GM18873 (cell line): ENCODE measurements around the gene UGT1A5.

Experiments used
- ATAC-seq: cut with Tn5 transposase; IDR thresholded peaks from one replicate; pipeline ENCODE4 v1.9.1; 2021; ENCODE audit warnings: mild to moderate bottlenecking, moderate library complexity, moderate number of reproducible peaks; ENCODE audit not compliant: unreplicated experiment, low FRiP score

UGT1A5 gene

DNA sequence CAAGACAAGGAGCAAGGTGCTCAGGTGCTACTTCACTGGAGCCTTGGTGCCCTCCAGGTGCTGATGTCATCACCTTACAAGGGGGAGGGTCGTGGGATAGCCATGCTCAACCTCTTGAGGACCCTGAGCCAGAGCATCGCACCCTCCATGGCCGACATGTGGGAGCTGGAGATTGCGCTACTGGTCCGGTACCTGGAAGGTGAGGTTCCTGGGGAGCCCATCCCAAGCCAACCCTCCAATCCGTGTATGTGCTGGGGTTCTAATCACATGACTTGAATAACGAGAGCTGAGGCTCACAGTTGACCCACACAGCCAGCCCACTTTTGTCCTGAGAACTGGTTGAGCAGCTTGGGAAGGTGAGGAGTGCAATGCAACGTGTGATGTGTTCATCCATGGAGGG is 91.3 kb downstream of the UGT1A5 start:
- no peak for ATAC-seq

DNA sequence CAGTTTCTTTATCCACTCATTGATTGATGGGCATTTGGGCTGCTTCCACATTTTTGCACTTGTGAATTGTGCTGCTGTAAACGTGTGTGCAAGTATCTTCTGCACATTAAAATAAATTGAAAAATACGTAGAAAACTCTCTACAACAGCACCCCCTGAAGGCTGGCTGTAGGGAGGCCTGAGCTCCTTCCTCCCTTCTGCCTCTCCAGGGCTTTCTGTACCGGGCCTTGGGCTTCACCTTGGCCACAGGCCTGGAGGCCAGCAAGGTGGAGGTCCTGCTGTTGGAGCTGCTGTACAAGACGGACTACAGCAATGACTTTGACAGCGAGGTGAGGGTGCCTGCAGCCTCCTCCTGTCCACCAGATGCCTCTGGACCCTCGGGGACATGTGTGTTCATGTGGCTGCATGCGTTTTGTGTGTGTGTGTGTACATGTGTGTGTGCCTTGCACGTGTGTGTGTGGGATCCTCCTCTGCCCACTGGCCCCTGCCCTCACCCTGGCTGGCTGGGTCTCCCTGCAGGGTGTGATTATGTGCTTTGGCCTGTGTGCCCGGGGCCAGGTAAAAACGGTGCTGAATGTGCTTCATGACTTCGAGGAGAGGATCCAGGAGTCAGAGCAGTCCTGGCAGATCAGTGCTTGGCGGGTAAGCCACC is 94.6 kb downstream of the UGT1A5 start:
- no peak for ATAC-seq

DNA sequence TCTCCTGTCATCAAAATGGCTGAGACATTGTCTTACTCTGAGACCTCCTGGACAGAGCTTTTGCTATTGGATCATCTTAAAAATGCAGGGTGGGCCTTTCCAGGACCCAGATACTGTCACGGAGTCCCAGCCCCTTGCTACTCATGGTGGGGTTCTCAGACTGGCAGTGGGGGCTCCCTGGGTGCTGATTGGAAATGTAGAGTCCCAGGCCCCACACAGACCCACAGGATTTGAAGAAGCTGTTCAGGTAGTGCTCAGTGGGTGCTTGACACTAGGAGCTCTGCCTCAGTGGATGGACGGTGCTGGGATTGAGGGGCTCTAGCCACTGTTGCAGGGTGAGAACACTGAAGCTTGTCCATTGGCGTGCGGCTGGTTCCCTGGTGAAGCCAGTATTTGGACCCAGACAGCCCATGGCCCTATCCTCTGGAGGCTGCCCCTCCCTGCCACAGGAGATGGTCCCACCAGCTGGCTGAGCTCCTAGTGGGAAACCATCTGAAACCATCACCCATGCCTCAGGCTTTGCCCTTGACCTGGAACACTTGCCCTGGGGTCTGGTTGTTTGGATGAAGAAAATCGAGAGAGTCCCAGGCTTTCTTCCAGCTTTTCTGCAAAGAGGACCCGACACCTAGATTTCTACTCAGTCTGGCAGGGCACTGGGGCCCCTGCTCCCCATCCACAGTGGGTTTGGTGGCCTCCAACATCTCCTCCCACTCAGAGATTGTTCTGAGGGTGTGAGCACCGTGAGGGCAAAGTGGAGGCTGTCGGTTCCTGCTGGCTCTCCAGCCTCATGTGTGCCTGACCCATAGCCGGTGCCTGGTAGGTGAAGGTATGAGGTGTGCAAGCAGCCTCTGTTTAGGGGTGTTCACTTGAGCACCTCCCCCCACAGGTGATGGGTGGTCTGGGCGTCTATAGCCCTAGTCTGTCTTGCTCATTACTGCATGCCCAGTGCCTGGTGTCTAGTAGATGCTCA is 95.5 kb downstream of the UGT1A5 start:
- no peak for ATAC-seq

DNA sequence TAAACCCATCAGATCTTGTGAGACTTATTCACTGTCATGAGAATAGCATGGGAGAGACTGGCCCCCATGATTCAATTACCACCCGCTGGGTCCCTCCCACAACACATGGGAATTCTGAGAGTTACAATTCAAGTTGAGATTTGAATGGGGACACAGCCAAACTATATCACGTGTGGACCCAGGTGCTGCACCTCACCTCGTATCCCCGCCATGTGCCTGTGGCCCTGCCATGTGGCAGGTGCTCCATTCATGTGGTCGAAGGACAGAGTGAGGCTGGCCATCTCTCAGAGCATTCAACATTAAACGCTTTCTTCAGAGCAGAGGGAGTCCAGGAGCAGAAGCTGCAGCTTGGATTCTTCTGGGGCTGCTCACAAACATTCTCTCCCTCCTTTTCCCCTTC is 97.7 kb downstream of the UGT1A5 start:
- ATAC-seq = no peak

DNA sequence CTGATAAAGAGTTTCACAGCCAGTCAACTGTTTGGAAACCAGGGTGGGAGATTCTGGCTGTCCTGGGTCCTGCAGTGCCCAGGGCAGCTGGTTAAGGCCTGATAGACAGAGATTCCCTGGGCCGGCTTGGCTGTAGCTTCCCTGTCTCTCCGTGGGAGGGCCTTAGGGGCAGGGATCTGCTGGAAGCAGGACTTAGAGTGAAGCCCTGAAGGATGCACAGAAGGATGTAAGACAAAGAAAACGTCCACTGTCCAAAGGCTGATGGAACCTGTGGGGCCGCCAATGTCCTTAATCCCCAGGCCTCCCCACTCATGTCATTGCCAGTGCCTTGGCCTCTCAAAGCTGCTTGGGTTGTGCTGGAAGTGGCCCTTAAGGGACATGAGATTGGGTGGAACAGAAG is 98.4 kb downstream of the UGT1A5 start:
- ATAC-seq = no peak

DNA sequence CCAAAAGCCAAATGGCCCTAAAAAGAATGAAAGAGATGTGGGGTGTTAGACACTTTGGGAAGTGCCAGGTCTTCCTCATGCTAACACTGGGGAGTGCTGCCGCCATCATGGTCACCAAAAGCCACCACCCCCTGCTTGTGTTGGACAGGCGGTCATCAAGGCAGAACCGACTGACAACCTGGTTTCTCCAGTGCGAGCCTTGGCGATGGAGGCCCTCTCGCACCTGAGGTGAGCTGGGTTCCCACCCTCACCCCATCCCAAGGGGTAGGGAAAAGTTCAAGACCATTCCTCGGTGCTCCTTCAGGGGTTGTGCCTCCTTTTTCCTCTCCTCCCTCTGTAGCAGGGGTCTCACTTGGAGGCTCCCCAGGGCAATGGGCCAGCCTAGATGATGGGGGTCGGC is 99.0 kb downstream of the UGT1A5 start:
- ATAC-seq = no peak

DNA sequence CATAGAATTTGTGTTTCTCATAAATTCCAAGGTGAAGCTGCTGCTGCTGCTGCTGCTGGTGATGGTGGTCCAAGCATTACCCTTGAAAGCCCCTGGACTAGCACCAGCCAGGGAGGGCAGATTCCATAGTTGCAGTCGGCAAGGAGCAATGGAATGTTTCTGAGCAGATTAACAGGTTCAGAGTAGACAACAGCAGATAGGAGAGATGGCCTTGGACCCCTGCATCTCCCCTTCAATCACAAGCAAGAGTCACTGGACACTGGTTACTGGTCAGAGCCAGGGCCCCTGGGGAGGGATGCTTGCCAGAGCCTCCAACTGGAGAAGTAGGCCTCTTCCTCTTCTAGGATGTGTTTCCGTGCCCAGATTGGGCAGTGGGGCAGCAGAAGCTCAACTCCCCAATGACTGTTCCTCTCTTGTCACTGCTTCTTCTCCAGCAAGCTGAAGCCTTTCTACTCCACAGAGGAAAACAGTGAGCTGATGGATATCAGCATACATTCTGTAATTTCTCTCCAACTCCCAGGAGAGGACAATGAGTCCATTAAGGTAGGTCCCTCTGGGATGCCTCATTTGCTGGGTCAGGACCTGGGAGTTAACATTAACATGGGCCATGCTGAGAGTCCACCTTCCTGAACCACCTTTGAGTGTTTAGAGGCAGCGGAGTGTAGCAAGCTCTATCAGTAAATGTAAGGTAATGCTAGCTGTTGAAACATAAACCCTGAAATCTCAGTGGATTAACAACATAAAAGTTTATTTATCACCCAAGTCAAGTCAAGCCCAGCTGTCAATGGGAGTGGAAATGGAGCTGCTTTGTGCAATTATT is 100.7 kb downstream of the UGT1A5 start:
- no peak for ATAC-seq

DNA sequence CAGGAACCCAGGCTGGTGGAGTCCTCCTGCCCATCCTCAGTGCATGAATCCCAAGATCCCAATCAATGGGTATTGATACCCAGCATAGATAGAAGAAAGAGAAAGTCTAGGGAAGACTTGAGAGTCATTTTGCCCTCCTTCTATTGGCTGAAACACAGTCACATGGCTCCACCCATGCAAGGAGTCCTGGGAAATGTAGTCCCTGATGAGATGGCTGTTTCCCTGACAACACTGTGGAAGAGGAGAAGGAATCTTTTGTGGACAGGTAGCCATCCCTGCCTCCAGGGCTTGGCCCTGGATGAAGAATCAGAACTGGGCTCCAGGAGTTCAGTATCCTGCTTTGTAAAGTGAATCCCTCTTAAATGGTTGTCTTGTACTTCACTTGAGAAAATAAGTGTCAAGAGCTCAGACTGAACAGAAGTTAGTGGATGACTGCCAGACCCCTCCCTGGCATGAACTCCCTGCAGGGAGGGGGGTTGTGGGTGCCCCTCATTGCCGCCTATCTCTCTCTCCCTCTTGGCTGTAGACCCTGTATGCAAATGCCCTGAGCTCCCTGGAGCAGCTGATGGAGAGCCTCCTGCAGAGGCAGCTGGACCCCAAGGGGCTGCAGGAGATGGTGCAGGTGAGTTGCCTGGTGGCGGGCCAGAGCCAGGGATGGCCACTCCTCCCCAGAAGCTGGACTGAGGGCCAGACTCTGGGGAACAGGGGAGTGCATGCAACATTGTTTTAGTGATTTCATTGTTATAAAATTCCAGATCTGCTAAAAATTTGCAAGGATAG is 101.5 kb downstream of the UGT1A5 start:
- no peak for ATAC-seq

DNA sequence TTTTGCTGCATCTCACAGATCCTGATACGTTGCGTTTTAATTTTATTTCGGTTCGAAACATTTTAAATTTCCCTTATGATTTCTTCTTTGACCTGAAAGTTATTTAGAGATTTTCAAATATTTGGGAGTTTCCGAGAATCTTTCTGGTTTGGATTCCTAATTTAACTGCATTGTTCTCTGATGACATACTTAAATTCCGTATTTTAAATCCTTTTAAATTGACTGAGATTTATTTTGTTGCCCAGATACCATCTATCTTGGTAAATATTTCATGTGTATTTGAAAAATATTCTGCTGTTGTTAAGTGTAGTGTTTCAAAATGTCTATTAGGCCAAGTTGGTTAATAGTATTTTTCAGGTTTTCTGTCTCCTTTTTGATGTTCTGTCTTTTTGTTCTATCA is 103.2 kb downstream of the UGT1A5 start:
- no peak for ATAC-seq

DNA sequence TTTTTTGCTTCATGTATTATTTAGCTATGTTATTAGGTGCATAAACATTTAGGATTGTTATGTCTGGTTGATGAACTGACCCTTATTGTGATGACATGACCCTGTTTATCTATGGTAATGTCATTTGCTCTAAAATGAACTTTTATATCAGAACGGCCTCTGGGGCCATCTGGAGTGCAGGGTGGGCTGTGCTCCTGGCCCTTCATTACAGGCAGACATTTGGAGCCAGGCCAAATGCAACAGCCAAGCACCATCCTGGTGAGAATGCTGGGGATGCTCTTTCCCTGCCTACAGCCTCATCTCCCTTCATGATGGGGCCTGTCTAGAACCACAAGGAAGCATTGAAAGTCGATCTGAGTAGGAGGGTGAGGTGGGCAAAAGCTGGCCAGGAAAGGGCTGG is 103.6 kb downstream of the UGT1A5 start:
- ATAC-seq = no peak

DNA sequence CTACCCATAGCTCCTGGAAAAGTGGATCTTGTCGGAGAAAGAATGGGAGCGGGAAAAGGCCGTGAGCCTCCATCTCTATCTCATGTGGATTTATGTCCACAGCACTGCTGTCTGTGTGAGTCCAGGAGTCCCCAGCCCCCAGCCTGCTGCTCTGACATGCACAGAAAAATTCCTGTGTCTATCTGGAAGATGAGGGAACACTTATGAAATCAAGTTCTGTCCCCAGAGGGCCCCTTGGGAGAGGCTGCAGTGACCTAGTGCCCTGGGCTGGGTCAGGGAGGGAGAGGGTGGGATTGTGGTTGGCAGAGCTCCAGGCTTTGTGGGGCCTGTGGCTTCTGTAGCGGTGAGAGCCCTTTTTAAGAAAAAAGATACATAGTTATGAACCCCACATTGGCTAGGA is 104.1 kb downstream of the UGT1A5 start:
- no peak for ATAC-seq

DNA sequence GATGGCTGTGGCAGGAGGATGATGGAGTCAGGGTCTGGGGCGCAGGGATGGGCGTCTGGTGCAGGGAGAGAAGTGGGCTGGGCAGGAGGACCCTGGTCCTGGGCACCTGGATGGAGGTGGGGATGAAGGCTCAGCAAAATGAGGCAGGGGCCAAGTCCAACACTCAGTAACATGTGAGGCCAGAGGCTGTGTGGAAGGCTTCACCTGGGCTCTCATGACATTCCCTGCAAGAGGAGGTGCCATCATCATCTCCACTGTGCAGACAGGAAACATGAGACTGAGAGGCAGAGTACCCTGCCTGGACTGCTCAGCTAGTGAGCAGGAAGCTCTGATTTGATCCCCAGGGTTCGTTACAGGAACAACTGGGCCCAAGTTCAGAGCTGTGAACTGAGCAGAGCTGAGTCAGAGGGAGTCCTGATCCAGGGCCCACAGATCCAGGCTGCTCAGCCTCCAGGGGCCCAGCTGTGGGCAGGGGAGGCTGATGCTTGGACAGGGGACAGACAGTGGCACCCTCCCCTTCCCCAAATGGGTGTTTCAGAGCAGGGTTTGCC is 104.7 kb downstream of the UGT1A5 start:
- ATAC-seq = no peak

DNA sequence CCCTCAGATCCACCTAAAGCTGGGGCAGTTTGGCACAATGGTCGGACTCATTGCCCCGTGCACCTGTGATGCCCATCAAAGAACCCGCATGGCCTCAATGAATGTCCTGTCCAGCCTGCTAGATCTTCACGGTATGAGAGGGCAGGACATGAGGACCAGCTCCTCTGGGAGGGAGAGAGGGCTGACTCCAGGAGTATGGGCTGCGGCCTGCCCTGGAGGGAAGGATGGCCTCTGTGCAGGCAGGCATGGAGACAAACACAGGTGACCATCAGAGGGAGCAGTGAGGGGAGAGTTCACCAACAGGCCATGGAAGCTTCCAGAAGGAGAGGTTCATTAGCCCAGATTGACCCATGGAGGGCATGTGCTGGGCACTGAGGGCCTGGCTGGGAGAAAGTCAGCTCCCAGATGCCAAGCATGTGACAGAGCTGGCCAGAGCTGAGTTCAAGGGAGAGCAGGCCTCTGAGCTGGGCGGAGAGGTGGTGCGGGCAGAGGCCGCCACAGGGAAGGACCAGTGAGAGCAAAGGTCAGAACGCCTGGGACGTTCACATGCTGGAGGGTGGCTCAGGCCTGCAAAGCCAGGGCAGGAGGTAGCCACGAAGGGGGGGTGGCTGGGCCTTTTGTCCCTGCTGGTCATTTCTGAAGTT is 105.4 kb downstream of the UGT1A5 start:
- ATAC-seq = no peak

DNA sequence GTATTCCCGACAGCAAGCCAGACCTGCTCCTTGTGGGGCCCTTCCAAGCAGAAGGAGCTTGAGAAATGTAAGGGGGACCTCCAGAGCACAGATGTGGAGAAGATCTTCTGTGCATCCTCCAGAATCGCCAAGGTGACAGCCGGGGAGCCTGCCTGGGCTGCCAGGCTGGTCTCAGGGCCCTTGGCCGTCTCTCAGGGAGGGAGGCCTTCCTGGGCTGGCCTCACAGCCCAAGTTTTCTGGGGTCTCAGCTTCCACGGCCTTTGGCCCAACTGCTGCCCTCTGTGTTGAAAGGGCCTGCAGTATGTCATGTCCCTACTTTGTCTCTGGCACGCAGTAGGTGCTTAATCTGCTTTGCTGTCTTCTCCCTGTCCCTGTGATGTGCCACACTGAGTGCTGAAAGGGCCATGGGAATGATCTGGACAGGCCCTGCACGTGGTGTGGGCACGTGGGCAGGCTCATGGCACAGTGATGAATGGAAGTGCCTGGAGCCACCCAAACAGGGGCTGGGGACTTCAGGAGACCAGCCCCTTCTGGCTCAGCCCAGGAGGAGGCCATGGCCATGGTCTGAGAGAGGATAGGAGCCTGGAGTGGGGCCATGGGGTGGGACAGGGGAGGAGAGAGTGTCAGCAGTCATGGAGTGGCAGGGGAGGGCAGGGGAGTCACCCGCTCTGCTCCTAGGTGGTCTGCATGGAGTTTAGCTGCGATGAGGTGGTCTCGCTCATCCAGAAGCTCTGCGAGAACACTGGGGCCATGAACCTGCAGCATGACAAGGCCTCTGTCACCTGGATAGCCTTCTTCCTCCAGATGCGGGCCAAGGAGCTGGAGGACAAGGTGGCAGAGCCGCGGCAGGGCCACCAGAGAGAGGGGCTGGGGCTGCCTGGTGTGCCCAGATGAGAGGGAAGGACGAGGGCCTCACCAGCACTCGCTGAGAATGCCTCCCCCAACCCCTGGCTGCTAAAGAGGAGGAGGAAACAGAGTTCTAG is 106.2 kb downstream of the UGT1A5 start:
- ATAC-seq = no peak

DNA sequence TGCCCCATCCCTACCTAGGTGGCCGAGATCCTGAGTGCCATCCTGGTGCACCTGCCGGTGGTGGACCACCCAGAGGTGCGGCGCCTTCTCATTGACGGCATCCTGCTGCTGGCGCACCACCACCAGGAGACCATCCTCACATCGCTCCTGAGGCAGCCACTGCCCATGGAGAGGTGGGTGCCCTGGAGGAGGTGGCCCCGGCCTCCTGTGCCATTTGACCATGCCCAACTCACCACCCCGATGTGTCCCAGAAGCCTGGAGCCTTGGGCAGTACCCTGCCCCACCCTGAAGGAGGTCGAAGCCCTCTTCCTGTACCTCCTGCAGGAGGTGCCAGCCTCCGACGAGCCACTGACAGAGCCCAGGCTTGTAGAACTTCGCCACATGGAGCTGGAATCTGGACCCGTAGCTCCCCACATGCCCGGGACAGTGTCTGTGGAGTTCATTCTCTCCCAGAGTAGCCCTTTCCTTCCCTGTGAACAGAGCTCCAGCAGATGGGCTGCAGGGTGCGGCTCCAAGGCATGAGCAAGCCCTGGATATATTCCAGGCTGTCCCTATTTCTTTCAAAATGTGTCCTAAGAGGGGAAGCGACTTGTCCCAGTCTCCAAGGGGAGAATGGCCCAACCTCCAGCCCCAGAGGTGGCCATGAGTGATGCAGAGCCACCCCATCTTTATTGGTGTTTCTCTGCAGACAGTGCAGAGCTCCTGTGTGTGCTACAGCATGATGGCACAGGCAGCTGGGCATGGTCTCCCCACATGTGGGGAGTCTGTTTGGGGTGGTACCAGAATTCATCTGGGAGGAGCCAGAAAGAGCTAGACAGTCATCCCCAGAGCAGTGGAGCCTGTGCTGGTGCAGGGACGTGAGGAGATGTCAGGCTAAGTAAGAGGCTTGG is 107.4 kb downstream of the UGT1A5 start:
- no peak for ATAC-seq

DNA sequence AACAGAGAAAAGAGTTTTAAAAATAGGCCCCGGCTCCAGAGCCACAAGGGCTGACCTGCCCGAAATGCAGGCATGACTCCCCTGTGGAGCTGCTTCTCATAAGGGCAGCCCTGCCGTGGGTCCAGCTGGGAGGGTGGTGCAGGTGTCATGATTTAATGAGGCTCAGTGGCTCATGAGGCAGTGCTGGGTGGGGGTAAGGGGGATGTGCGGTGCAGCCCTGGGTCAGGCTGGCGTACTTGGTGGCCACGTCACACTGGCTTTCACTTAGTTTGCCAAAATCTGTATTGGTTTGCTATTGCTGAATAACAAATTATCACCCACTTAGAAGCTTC is 108.0 kb downstream of the UGT1A5 start:
- no peak for ATAC-seq

DNA sequence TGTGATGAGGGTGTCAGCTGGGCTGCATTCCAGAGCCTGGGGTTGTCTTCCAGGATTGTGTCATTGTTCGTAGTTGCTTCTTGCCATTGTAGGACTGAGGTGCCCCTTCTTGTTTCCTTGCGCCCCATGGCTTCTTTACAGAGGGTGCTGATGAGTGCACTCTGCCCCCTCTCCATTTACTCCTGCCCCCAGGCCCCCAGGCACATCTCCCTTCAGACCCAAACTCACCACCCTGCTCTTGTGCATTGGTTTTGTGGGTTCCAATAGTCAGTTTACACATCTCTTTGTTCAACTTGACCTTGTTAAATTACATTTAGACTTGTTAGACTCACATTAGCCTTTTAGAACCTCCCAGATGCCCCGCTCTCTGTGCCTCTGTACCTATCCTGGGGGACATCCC is 108.5 kb downstream of the UGT1A5 start:
- ATAC-seq = no peak

DNA sequence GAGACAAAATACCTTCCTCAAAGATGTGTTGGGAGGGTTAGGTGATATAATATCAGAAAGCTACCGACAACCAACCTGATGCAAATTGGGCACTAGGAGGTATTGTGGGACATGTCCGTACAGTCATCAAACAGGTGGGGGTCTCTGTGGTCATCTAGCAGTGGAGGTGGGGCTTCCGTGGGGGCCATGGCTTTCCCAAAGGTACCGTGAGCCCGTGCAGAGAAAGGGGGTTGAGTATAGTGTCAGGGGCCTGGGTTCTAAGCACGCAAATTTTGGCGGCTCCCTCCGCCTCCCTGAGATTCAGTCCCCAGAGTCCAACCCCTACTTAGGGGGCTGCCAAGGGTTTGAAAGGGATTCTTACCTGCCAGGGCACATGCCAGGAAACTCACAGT is 109.0 kb downstream of the UGT1A5 start:
- no peak for ATAC-seq
